IPS-18a (cell line): ENCODE results near the gene CKS2.

ENCODE experiments used
- H3K27ac ChIP-seq: one replicate; pipeline ENCODE4 v1.5.1; 2013; ENCODE audit warnings: low read length
- H3K27me3 ChIP-seq: one replicate; pipeline ENCODE4 v1.6.1; 2013; ENCODE audit warnings: mild to moderate bottlenecking, low read length; ENCODE audit not compliant: control insufficient read depth, insufficient read depth
- H3K36me3 ChIP-seq: one replicate; pipeline ENCODE4 v1.6.1; 2013; ENCODE audit warnings: low read depth, low read length; ENCODE audit not compliant: control insufficient read depth
- H3K4me1 ChIP-seq: one replicate; pipeline ENCODE4 v1.6.1; 2013; ENCODE audit warnings: low read depth, low read length; ENCODE audit not compliant: control insufficient read depth
- H3K4me3 ChIP-seq: one replicate; pipeline ENCODE4 v1.5.1; 2013; ENCODE audit warnings: low read length
- H3K9ac ChIP-seq: one replicate; pipeline ENCODE4 v1.6.1; 2013; ENCODE audit warnings: mild to moderate bottlenecking, low read length, moderate library complexity
- H3K9me3 ChIP-seq: one replicate; pipeline ENCODE4 v1.6.1; 2013; ENCODE audit warnings: low read depth, low read length; ENCODE audit not compliant: control insufficient read depth

Gene CKS2

GRCh38 chr9:89362647-89363310 lies 51.8 kb downstream of the CKS2 start:
- Histone ChIP-seq H3K9me3 (no peaks in the 10 kb centered on the region), H3K4me1 (no peaks in the 10 kb centered on the region), H3K27ac (no peak overlapping the region), H3K36me3 (peaks cover 39% of the 10 kb centered on the region), H3K9ac (no peak overlapping the region), H3K4me3 (no peak overlapping the region), H3K27me3 (no peaks in the 10 kb centered on the region)

DNA sequence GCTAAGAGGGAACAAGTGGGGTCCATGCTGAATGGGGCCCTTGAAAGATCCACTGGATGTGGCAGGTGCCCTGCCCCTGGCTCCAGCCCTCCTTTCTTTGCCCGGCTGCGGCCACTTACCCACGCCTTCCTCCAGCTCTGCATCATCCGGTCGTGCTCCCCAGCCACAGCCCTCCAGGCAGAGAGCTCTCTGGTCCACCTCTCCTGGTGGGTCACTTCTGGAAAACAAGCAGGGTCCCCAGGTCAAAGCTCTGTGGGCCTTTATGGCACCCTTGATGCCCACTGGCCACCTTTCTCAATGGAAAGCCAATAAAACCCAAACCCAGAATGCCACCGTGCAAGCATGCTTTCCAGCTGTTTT lies 52.3 kb downstream of the CKS2 start:
- Histone ChIP-seq H3K27ac (no peak overlapping the region), H3K9ac (no peak overlapping the region), H3K36me3 (peaks cover 34% of the 10 kb centered on the region), H3K4me3 (no peak overlapping the region), H3K27me3 (no peaks in the 10 kb centered on the region), H3K4me1 (no peaks in the 10 kb centered on the region), H3K9me3 (no peaks in the 10 kb centered on the region)

- Histone ChIP-seq H3K4me3 (no peak overlapping the region), H3K27me3 (no peaks in the 10 kb centered on the region), H3K27ac (no peak overlapping the region), H3K4me1 (no peaks in the 10 kb centered on the region), H3K9ac (no peak overlapping the region), H3K9me3 (no peaks in the 10 kb centered on the region), H3K36me3 (peaks cover 26% of the 10 kb centered on the region)
These were observed 53.1 kb downstream of the CKS2 start for GRCh38 chr9:89363921-89364665.

GRCh38 chr9:89364666-89365531 lies 53.9 kb downstream of the CKS2 start:
- Histone ChIP-seq H3K27me3 (no peaks in the 10 kb centered on the region), H3K4me3 (no peak overlapping the region), H3K27ac (no peak overlapping the region), H3K36me3 (peaks cover 21% of the 10 kb centered on the region), H3K9me3 (no peaks in the 10 kb centered on the region), H3K9ac (no peak overlapping the region), H3K4me1 (no peaks in the 10 kb centered on the region)

- Histone ChIP-seq H3K36me3 (peaks cover 16% of the 10 kb centered on the region), H3K27me3 (no peaks in the 10 kb centered on the region), H3K9me3 (no peaks in the 10 kb centered on the region), H3K4me3 (no peak overlapping the region), H3K4me1 (no peaks in the 10 kb centered on the region), H3K9ac (no peak overlapping the region), H3K27ac (no peak overlapping the region)
These were observed 54.5 kb downstream of the CKS2 start for GRCh38 chr9:89365532-89365912.
